HEK293 (cell line): Measurements from ENCODE around the gene MASP2.

ENCODE experiments used
- CTCF ChIA-PET: fragments of 350-600 bp; formaldehyde crosslinking; extraction: SDS; loops from one replicate; lab custom pipeline; 2021; ENCODE audit warnings: antibody characterized with exemption; lab: Yijun Ruan, JAX
- POLR2A ChIA-PET: fragments of 300-600 bp; formaldehyde crosslinking; extraction: SDS; loops from one replicate; lab custom pipeline; 2020; ENCODE audit warnings: antibody characterized with exemption, inconsistent platforms; lab: Yijun Ruan, JAX
- H3K27ac ChIP-seq: fragments of 200-500 bp; sonication (Bioruptor generic); 2 replicates; pipeline ENCODE4 v1.5.1; 2014; ENCODE audit warnings: low read depth, low read length, control low read depth, inconsistent platforms; ENCODE audit errors: extremely low read depth
- H3K36me3 ChIP-seq, 2 experiments: fragments of 200-500 bp in 1 of 2; sonication (Bioruptor generic) in 1 of 2; 1 replicate in 1 of 2; 2 replicates in 1 of 2; pipeline ENCODE4 v1.5.1; 2014 to 2017; ENCODE audit warnings: inconsistent platforms in 2 of 2, low read length in 2 of 2; ENCODE audit not compliant: control insufficient read depth in 2 of 2, insufficient read depth in 1 of 2
- H3K4me1 ChIP-seq: fragments of 200-500 bp; sonication (Bioruptor generic); 2 replicates; pipeline ENCODE4 v1.5.1; 2014; ENCODE audit warnings: mild to moderate bottlenecking, low read length, inconsistent platforms; ENCODE audit not compliant: control insufficient read depth, insufficient read depth
- H3K4me3 ChIP-seq: 2 replicates; pipeline ENCODE4 v1.5.1; 2011; ENCODE audit warnings: low read depth, mild to moderate bottlenecking, control low read depth, low read length, moderate library complexity
- H3K9me3 ChIP-seq: fragments of 200-500 bp; sonication (Bioruptor generic); 2 replicates; pipeline ENCODE4 v1.5.1; 2014; ENCODE audit warnings: low read depth, low read length, inconsistent platforms; ENCODE audit not compliant: control insufficient read depth, insufficient read depth
- PRDM10 ChIP-seq: fragments of 450-650 bp; formaldehyde crosslinking; IDR thresholded peaks from 2 replicates; pipeline ENCODE4 v1.5.1; 2016; ENCODE audit warnings: missing biosample characterization, missing genetic modification characterization
- SALL2 ChIP-seq: fragments of 450-650 bp; formaldehyde crosslinking; IDR thresholded peaks from 2 replicates; pipeline ENCODE4 v1.5.0; 2017; ENCODE audit warnings: missing biosample characterization, mild to moderate bottlenecking, missing genetic modification characterization, borderline replicate concordance
- ZBTB8A ChIP-seq: fragments of 450-650 bp; formaldehyde crosslinking; IDR thresholded peaks from 2 replicates; pipeline ENCODE4 v1.5.1; 2016; ENCODE audit warnings: missing biosample characterization, missing genetic modification characterization
- ZFP37 ChIP-seq: fragments of 450-650 bp; formaldehyde crosslinking; IDR thresholded peaks from 2 replicates; pipeline ENCODE4 v1.5.1; 2016; ENCODE audit warnings: missing biosample characterization, missing genetic modification characterization
- ZFP69B ChIP-seq: fragments of 450-650 bp; formaldehyde crosslinking; IDR thresholded peaks from 2 replicates; pipeline ENCODE4 v1.5.1; 2016; ENCODE audit warnings: missing biosample characterization, missing genetic modification characterization
- ZNF132 ChIP-seq: fragments of 450-650 bp; formaldehyde crosslinking; IDR thresholded peaks from 2 replicates; pipeline ENCODE4 v1.5.1; 2017; ENCODE audit warnings: missing biosample characterization, missing genetic modification characterization, borderline replicate concordance
- ZNF138 ChIP-seq: fragments of 450-650 bp; formaldehyde crosslinking; IDR thresholded peaks from 2 replicates; pipeline ENCODE4 v1.5.1; 2016; ENCODE audit warnings: missing biosample characterization, missing genetic modification characterization, borderline replicate concordance
- ZNF169 ChIP-seq: fragments of 450-650 bp; formaldehyde crosslinking; IDR thresholded peaks from 2 replicates; pipeline ENCODE4 v1.5.1; 2016; ENCODE audit warnings: missing biosample characterization, missing genetic modification characterization
- ZNF18 ChIP-seq: fragments of 450-650 bp; formaldehyde crosslinking; IDR thresholded peaks from 2 replicates; pipeline ENCODE4 v1.5.1; 2016; ENCODE audit warnings: missing biosample characterization, missing genetic modification characterization
- ZNF19 ChIP-seq: fragments of 450-650 bp; formaldehyde crosslinking; IDR thresholded peaks from 2 replicates; pipeline ENCODE4; 2016; ENCODE audit warnings: missing biosample characterization, missing genetic modification characterization, low read depth
- ZNF398 ChIP-seq: fragments of 450-650 bp; formaldehyde crosslinking; IDR thresholded peaks from 2 replicates; pipeline ENCODE4 v1.5.1; 2017; ENCODE audit warnings: missing biosample characterization, missing genetic modification characterization
- ZNF571 ChIP-seq: fragments of 450-650 bp; formaldehyde crosslinking; IDR thresholded peaks from 2 replicates; pipeline ENCODE4 v1.5.0; 2017; ENCODE audit warnings: missing biosample characterization, missing genetic modification characterization
- ZXDB ChIP-seq: fragments of 450-650 bp; formaldehyde crosslinking; IDR thresholded peaks from 2 replicates; pipeline ENCODE4 v1.5.1; 2016; ENCODE audit warnings: missing biosample characterization, missing genetic modification characterization
- TF ChIP-seq, protein P1 (sequence below): fragments of 450-650 bp; formaldehyde crosslinking; IDR thresholded peaks from 2 replicates; pipeline ENCODE4 v1.5.1; 2016; ENCODE audit warnings: missing biosample characterization, missing genetic modification characterization
- TF ChIP-seq, protein P2 (sequence below): fragments of 450-650 bp; formaldehyde crosslinking; IDR thresholded peaks from 2 replicates; pipeline ENCODE4 v1.5.1; 2016; ENCODE audit warnings: missing biosample characterization, missing genetic modification characterization, borderline replicate concordance
- TF ChIP-seq, protein P3 (sequence below): fragments of 450-650 bp; formaldehyde crosslinking; IDR thresholded peaks from 2 replicates; pipeline ENCODE4 v1.5.1; 2016; ENCODE audit warnings: missing biosample characterization, missing genetic modification characterization

MASP2 gene

GRCh38 chr1:10980841-10981727 lies 66.0 kb downstream of the MASP2 start (continued):
- TF ChIP-seq, protein P1, sequence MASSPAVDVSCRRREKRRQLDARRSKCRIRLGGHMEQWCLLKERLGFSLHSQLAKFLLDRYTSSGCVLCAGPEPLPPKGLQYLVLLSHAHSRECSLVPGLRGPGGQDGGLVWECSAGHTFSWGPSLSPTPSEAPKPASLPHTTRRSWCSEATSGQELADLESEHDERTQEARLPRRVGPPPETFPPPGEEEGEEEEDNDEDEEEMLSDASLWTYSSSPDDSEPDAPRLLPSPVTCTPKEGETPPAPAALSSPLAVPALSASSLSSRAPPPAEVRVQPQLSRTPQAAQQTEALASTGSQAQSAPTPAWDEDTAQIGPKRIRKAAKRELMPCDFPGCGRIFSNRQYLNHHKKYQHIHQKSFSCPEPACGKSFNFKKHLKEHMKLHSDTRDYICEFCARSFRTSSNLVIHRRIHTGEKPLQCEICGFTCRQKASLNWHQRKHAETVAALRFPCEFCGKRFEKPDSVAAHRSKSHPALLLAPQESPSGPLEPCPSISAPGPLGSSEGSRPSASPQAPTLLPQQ = no peak
- TF ChIP-seq ZNF18 (tag by site-specific recombination) (no peak), ZFP37 (tag by site-specific recombination) (no peak), ZNF138 (tag by site-specific recombination) (no peak)

DNA sequence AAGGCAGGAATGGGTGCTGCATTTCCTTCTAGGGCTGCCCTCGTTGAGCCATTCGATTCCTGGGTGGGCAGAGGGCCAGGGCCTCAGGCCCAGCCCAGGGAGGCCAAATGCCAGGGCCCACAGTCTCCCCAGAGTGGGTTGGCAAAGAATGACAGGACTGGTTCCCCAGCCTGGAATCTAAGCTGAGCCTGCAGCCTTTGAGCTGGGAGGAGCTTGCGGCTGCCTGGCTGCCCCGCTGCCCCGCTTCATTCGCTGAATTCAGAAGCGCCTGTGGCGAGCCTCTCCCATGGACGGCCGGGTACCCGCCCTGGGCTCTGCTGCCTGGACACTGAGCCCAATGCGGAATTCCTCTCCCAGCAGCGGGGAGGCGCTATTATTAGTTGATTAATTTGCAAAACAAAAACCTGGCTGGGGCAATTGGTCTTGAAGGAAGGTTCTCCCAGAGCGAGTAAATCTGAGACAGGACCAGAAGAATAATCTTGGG lies 66.9 kb downstream of the MASP2 start:
- no peak overlapping the region for H3K4me3 ChIP-seq
- H3K4me1 ChIP-seq = no peaks in the 10 kb centered on the region
- POLR2A ChIA-PET = no interaction called here
- TF ChIP-seq, protein P2, sequence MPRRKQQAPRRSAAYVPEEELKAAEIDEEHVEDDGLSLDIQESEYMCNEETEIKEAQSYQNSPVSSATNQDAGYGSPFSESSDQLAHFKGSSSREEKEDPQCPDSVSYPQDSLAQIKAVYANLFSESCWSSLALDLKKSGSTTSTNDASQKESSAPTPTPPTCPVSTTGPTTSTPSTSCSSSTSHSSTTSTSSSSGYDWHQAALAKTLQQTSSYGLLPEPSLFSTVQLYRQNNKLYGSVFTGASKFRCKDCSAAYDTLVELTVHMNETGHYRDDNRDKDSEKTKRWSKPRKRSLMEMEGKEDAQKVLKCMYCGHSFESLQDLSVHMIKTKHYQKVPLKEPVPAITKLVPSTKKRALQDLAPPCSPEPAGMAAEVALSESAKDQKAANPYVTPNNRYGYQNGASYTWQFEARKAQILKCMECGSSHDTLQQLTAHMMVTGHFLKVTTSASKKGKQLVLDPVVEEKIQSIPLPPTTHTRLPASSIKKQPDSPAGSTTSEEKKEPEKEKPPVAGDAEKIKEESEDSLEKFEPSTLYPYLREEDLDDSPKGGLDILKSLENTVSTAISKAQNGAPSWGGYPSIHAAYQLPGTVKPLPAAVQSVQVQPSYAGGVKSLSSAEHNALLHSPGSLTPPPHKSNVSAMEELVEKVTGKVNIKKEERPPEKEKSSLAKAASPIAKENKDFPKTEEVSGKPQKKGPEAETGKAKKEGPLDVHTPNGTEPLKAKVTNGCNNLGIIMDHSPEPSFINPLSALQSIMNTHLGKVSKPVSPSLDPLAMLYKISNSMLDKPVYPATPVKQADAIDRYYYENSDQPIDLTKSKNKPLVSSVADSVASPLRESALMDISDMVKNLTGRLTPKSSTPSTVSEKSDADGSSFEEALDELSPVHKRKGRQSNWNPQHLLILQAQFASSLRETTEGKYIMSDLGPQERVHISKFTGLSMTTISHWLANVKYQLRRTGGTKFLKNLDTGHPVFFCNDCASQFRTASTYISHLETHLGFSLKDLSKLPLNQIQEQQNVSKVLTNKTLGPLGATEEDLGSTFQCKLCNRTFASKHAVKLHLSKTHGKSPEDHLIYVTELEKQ = no peak
- H3K27ac ChIP-seq = no peak overlapping the region
- no peaks in the 10 kb centered on the region for H3K9me3 ChIP-seq
- no peaks in the 10 kb centered on the region for H3K36me3 ChIP-seq
- CTCF ChIA-PET = no interaction called here

DNA sequence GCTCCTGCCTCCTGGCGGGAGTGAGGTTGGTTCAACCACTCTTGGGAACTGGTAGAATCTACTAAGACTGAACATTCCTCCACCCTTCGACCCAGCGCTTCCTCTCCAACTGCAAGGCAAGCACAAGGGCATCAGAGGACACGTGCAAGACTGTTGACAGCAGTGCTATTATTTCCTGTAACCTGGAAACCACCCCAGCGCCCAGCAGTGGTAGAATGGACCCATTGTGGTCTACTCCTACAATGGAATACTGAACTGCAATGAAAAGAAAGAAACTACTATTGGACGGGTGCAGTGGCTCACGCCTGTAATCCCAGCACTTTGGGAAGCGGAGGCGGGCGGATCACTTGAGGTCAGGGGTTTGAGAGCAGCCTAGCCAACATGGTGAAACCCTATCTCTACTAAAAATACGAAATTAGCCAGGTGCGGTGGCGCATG lies 67.5 kb downstream of the MASP2 start:
- ChIA-PET POLR2A (no interaction called here), CTCF (no interaction called here)
- no peak overlapping the region for H3K4me3 ChIP-seq
- H3K27ac ChIP-seq = no peak overlapping the region
- H3K4me1 ChIP-seq = no peaks in the 10 kb centered on the region
- no peaks in the 10 kb centered on the region for H3K36me3 ChIP-seq
- H3K9me3 ChIP-seq = no peaks in the 10 kb centered on the region
- TF ChIP-seq, protein P3, sequence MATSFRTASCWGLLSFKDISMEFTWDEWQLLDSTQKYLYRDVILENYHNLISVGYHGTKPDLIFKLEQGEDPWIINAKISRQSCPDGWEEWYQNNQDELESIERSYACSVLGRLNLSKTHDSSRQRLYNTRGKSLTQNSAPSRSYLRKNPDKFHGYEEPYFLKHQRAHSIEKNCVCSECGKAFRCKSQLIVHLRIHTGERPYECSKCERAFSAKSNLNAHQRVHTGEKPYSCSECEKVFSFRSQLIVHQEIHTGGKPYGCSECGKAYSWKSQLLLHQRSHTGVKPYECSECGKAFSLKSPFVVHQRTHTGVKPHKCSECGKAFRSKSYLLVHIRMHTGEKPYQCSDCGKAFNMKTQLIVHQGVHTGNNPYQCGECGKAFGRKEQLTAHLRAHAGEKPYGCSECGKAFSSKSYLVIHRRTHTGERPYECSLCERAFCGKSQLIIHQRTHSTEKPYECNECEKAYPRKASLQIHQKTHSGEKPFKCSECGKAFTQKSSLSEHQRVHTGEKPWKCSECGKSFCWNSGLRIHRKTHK (tag by site-specific recombination) = no peak
- no peak for TF ChIP-seq PRDM10 (tag by site-specific recombination)
- no peak for TF ChIP-seq SALL2 (tag by site-specific recombination)
- no peak for TF ChIP-seq ZBTB8A (tag by site-specific recombination)
- TF ChIP-seq ZNF169 (tag by site-specific recombination) = no peak
- no peak for TF ChIP-seq ZNF571 (tag by site-specific recombination)
- TF ChIP-seq ZXDB (tag by site-specific recombination) = no peak
- TF ChIP-seq ZNF19 = no peak
- TF ChIP-seq ZNF132 (tag by site-specific recombination) = no peak
- no peak for TF ChIP-seq ZNF398 (tag by site-specific recombination)
- TF ChIP-seq ZFP69B = no peak
